ENCODE results near the gene PPP6R1. TPM values are rescaled to one million over a fixed set of nuclear protein-coding genes. Genes with fewer than 3 reads are reported as not detected.

PPP6R1 gene
- total RNA-seq, 1 experiment from 2014 or later, result 113 TPM

GRCh38 chr19:55269299-55269698, 10.5 kb upstream of the PPP6R1 start:
- Mint-ChIP-seq H3K27ac (ENCODE audit: unreplicated experiment) (no peak overlapping the region), H3K4me1 (ENCODE audit: low read depth, unreplicated experiment) (peaks cover 8% of the 10 kb centered on the region), H3K27me3 (ENCODE audit: insufficient read depth, unreplicated experiment) (no peaks in the 10 kb centered on the region), H3K36me3 (ENCODE audit: insufficient read depth, unreplicated experiment) (peaks cover 31% of the 10 kb centered on the region), H3K4me3 (ENCODE audit: unreplicated experiment) (no peak overlapping the region), H3K9me3 (ENCODE audit: unreplicated experiment) (peaks cover 12% of the 10 kb centered on the region)
- H3K9me3 ChIP-seq, result peaks cover 5% of the 10 kb centered on the region; the same call in 1 of the 2 replicates
- no peaks in the 10 kb centered on the region for H3K27me3 ChIP-seq (replicated peaks; ENCODE audit: control insufficient read depth, insufficient read depth, low read length)
- H3K36me3 ChIP-seq (ENCODE audit: control insufficient read depth, insufficient read depth, low read length), result no peaks in the 10 kb centered on the region; the same call in 1 of the 2 replicates
- DNase-seq, result no peak
- BruUV-seq (replicated peaks), result no TSS peak
- no peak overlapping the region for H3K4me3 ChIP-seq (ENCODE audit: low read depth, low read length)
- CTCF ChIA-PET, result no interaction called here
- TF ChIP-seq CTCF (IDR thresholded peaks at IDR 0.05; ENCODE audit: insufficient read depth in 1 of 2, low read depth in 1 of 2, low read length in 1 of 2, severe bottlenecking in 1 of 2, unreplicated experiment in 1 of 2), result no peak
- H3K4me1 ChIP-seq, result peaks cover 9% of the 10 kb centered on the region; the same call in 1 of the 2 replicates
- intact Hi-C loops (cut with micrococcal nuclease; ENCODE audit: unreplicated experiment), result no loop called here
- POLR2A ChIA-PET, result interaction anchor here (1.5 kb wide), 1 partner anchor 10 kb away, joined by 3 read pairs; the partner anchor contains the start of gene PPP6R1

GRCh38 chr19:55266840-55267239, 8.0 kb upstream of the PPP6R1 start:
- ChIA-PET CTCF (no interaction called here), POLR2A (no interaction called here)
- no peaks in the 10 kb centered on the region for H3K27me3 ChIP-seq (replicated peaks; ENCODE audit: control insufficient read depth, insufficient read depth, low read length)

GRCh38 chr19:55266404-55266803, 7.6 kb upstream of the PPP6R1 start:
- H3K27me3 Mint-ChIP-seq (ENCODE audit: insufficient read depth, unreplicated experiment), result no peaks in the 10 kb centered on the region
- H3K36me3 Mint-ChIP-seq (ENCODE audit: insufficient read depth, unreplicated experiment), result peaks cover 22% of the 10 kb centered on the region
- ChIA-PET POLR2A (no interaction called here), CTCF (no interaction called here)
- H3K9me3 Mint-ChIP-seq (ENCODE audit: unreplicated experiment), result peaks cover 12% of the 10 kb centered on the region
- H3K4me1 Mint-ChIP-seq (ENCODE audit: low read depth, unreplicated experiment), result peaks cover 8% of the 10 kb centered on the region
- Histone ChIP-seq H3K9me3 (peaks cover 5% of the 10 kb centered on the region; the same call in 1 of the 2 replicates), H3K4me1 (peaks cover 9% of the 10 kb centered on the region; the same call in 1 of the 2 replicates), H3K36me3 (ENCODE audit: control insufficient read depth, insufficient read depth, low read length) (no peaks in the 10 kb centered on the region), H3K4me3 (ENCODE audit: low read depth, low read length) (no peak overlapping the region), H3K27me3 (replicated peaks; ENCODE audit: control insufficient read depth, insufficient read depth, low read length) (no peaks in the 10 kb centered on the region)
- TF ChIP-seq CTCF (IDR thresholded peaks at IDR 0.05; ENCODE audit: insufficient read depth in 1 of 2, low read depth in 1 of 2, low read length in 1 of 2, severe bottlenecking in 1 of 2, unreplicated experiment in 1 of 2), result no peak
- DNase-seq, result no peak
- intact Hi-C loops (cut with micrococcal nuclease; ENCODE audit: unreplicated experiment), result no loop called here
- BruUV-seq (replicated peaks), result no TSS peak
- H3K4me3 Mint-ChIP-seq (ENCODE audit: unreplicated experiment), result no peak overlapping the region
- H3K27ac Mint-ChIP-seq (ENCODE audit: unreplicated experiment), result peak overlapping the region; percentile 33

More at GRCh38 chr19:55266840-55267239, 8.0 kb upstream of the PPP6R1 start:
- H3K4me1 ChIP-seq, result peaks cover 9% of the 10 kb centered on the region; the same call in 1 of the 2 replicates
- H3K36me3 Mint-ChIP-seq (ENCODE audit: insufficient read depth, unreplicated experiment), result peaks cover 26% of the 10 kb centered on the region
- H3K9me3 Mint-ChIP-seq (ENCODE audit: unreplicated experiment), result peaks cover 12% of the 10 kb centered on the region
- H3K27me3 Mint-ChIP-seq (ENCODE audit: insufficient read depth, unreplicated experiment), result no peaks in the 10 kb centered on the region
- H3K9me3 ChIP-seq, result peaks cover 5% of the 10 kb centered on the region; the same call in 1 of the 2 replicates
- peak overlapping the region; percentile 33 for H3K27ac Mint-ChIP-seq (ENCODE audit: unreplicated experiment)
- no TSS peak for BruUV-seq (replicated peaks)
- no peaks in the 10 kb centered on the region for H3K36me3 ChIP-seq (ENCODE audit: control insufficient read depth, insufficient read depth, low read length)
- intact Hi-C loops (cut with micrococcal nuclease; ENCODE audit: unreplicated experiment), result no loop called here
- no peak for TF ChIP-seq CTCF (IDR thresholded peaks at IDR 0.05; ENCODE audit: insufficient read depth in 1 of 2, low read depth in 1 of 2, low read length in 1 of 2, severe bottlenecking in 1 of 2, unreplicated experiment in 1 of 2)
- H3K4me3 Mint-ChIP-seq (ENCODE audit: unreplicated experiment), result no peak overlapping the region
- peaks cover 8% of the 10 kb centered on the region for H3K4me1 Mint-ChIP-seq (ENCODE audit: low read depth, unreplicated experiment)
- DNase-seq, result no peak
- no peak overlapping the region for H3K4me3 ChIP-seq (ENCODE audit: low read depth, low read length)

All from Caco-2 (cell line).